AG04449 (cell line): ENCODE results near the gene HS2ST1.
"Not testable (repeated sequence)": the region's sequence is repeated elsewhere in the genome, so short reads cannot be mapped to it uniquely, and the experiment has no call there.

Source experiments
- CTCF ChIA-PET: fragments of 350-600 bp; formaldehyde crosslinking; extraction: SDS; loops from one replicate; lab custom pipeline; 2021; ENCODE audit warnings: antibody characterized with exemption; lab: Yijun Ruan, JAX
- POLR2A ChIA-PET: fragments of 400-600, 350-600 bp; formaldehyde crosslinking; extraction: SDS; loops from one replicate; lab custom pipeline; 2020; ENCODE audit warnings: antibody characterized with exemption, inconsistent platforms; lab: Yijun Ruan, JAX
- DNase-seq: peaks from one replicate; pipeline ENCODE4 v3.0.0-alpha.2; 2010; ENCODE audit warnings: low read depth, low spot score
- H3K4me3 ChIP-seq: 2 replicates; pipeline ENCODE4 v1.5.1; 2011; ENCODE audit warnings: low read depth, mild to moderate bottlenecking, control low read depth, low read length
- CTCF ChIP-seq: IDR thresholded peaks from one replicate; pipeline ENCODE4 v1.5.1; 2011; ENCODE audit warnings: mild to moderate bottlenecking, moderate library complexity, low read length, control low read depth, inconsistent platforms; ENCODE audit not compliant: insufficient read depth; ENCODE audit errors: missing control alignments

HS2ST1 gene

GRCh38 chr1:86872086-86872485 is 42.3 kb upstream of the HS2ST1 start:
- no peak for DNase-seq
- CTCF ChIA-PET, result no interaction called here
- no peak overlapping the region for H3K4me3 ChIP-seq
- POLR2A ChIA-PET, result no interaction called here
- TF ChIP-seq CTCF, result no peak

- CTCF ChIA-PET, result no interaction called here
- TF ChIP-seq CTCF, result no peak
- no peak overlapping the region for H3K4me3 ChIP-seq
- POLR2A ChIA-PET, result no interaction called here
- no peak for DNase-seq
Measured at GRCh38 chr1:86875722-86876121, 38.7 kb upstream of the HS2ST1 start.

GRCh38 chr1:86887479-86888162 is 26.8 kb upstream of the HS2ST1 start:
- ChIA-PET POLR2A (interaction anchor here (0.7 kb wide), 1 partner anchor 13 kb away, joined by 3 read pairs; no protein-coding TSS in a partner anchor), CTCF (no interaction called here)
- DNase-seq, result no peak
- no peak overlapping the region for H3K4me3 ChIP-seq
- TF ChIP-seq CTCF, result no peak

GRCh38 chr1:86888327-86888726 is 26.1 kb upstream of the HS2ST1 start:
- H3K4me3 ChIP-seq, result no peak overlapping the region
- ChIA-PET CTCF (no interaction called here), POLR2A (interaction anchor here (0.7 kb wide), 1 partner anchor 14 kb away, joined by 3 read pairs; no protein-coding TSS in a partner anchor)
- no peak for DNase-seq
- TF ChIP-seq CTCF, result no peak

GRCh38 chr1:86899401-86899800 is 15.0 kb upstream of the HS2ST1 start:
- CTCF ChIA-PET, POLR2A ChIA-PET, DNase-seq, H3K4me3 ChIP-seq: not testable (repeated sequence)

GRCh38 chr1:86905875-86906274 is 8.6 kb upstream of the HS2ST1 start:
- CTCF ChIA-PET, result no interaction called here
- POLR2A ChIA-PET, result no interaction called here
- no peak for TF ChIP-seq CTCF
- DNase-seq, result no peak
- H3K4me3 ChIP-seq, result no peak overlapping the region

GRCh38 chr1:86906419-86906818 is 8.0 kb upstream of the HS2ST1 start:
- no peak for DNase-seq
- no peak for TF ChIP-seq CTCF
- ChIA-PET POLR2A (no interaction called here), CTCF (no interaction called here)
- no peak overlapping the region for H3K4me3 ChIP-seq
